Type B pancreatic cell (in vitro differentiated cells): Measurements from ENCODE around the gene CHEK1. TPM values are rescaled to one million over a fixed set of nuclear protein-coding genes. Genes with fewer than 3 reads are reported as not detected.
A peak's percentile ranks its signal among the peaks of the same experiment; 100 is the strongest.

ENCODE experiments used
- DNase-seq: peaks from one replicate; pipeline ENCODE4 v3.0.0; 2021; ENCODE audit warnings: mixed read lengths; ENCODE audit not compliant: unreplicated experiment; ENCODE audit errors: extremely low spot score
- H3K27ac Mint-ChIP-seq: 2 replicates; pipeline ENCODE4 v1.8.0; 2021; ENCODE audit warnings: mild to moderate bottlenecking, mixed read lengths
- H3K27me3 Mint-ChIP-seq: 2 replicates; pipeline ENCODE4 v1.8.0; 2021; ENCODE audit warnings: mixed read lengths
- H3K36me3 Mint-ChIP-seq: 2 replicates; pipeline ENCODE4 v1.8.0; 2021; ENCODE audit warnings: mixed read lengths
- H3K4me1 Mint-ChIP-seq: one replicate; pipeline ENCODE4 v1.8.0; 2021; ENCODE audit warnings: mixed read lengths; ENCODE audit not compliant: unreplicated experiment
- H3K4me3 Mint-ChIP-seq: 2 replicates; pipeline ENCODE4 v1.8.0; 2021; ENCODE audit warnings: mild to moderate bottlenecking, mixed read lengths
- H3K9me3 Mint-ChIP-seq: 2 replicates; pipeline ENCODE4 v1.8.0; 2021; ENCODE audit warnings: mixed read lengths
- CTCF ChIP-seq: fragments of 200-600 bp; sonication (generic); conservative IDR thresholded peaks from 2 replicates; pipeline ENCODE4 v1.5.0; 2021; ENCODE audit warnings: antibody characterized with exemption, mild to moderate bottlenecking
- total RNA-seq: library from RNA; stranded (reverse); gene quantifications from 2 replicates; pipeline ENCODE4 v1.2.1, GENCODE V29; 2021; ENCODE audit warnings: low replicate concordance

The CHEK1 gene
- total RNA-seq, 1 donor from 2014 or later: 54.1 TPM

GRCh38 chr11:125670172-125670571 is 45.2 kb downstream of the CHEK1 start:
- H3K27me3 Mint-ChIP-seq: no peaks in the 10 kb centered on the region
- no peak overlapping the region for H3K4me3 Mint-ChIP-seq
- H3K36me3 Mint-ChIP-seq: peaks cover 24% of the 10 kb centered on the region
- DNase-seq: no peak
- no peak for TF ChIP-seq CTCF
- H3K27ac Mint-ChIP-seq: no peak overlapping the region
- peaks cover 18% of the 10 kb centered on the region for H3K9me3 Mint-ChIP-seq
- H3K4me1 Mint-ChIP-seq: no peaks in the 10 kb centered on the region

GRCh38 chr11:125671561-125671960 is 46.6 kb downstream of the CHEK1 start:
- H3K27ac Mint-ChIP-seq: no peak overlapping the region
- H3K36me3 Mint-ChIP-seq: peaks cover 13% of the 10 kb centered on the region
- no peak overlapping the region for H3K4me3 Mint-ChIP-seq
- H3K9me3 Mint-ChIP-seq: peaks cover 8% of the 10 kb centered on the region
- H3K4me1 Mint-ChIP-seq: no peaks in the 10 kb centered on the region
- DNase-seq: no peak
- no peaks in the 10 kb centered on the region for H3K27me3 Mint-ChIP-seq
- TF ChIP-seq CTCF: no peak

GRCh38 chr11:125674210-125674609 is 49.2 kb downstream of the CHEK1 start:
- no peaks in the 10 kb centered on the region for H3K4me1 Mint-ChIP-seq
- no peak for DNase-seq
- H3K27ac Mint-ChIP-seq: no peak overlapping the region
- no peaks in the 10 kb centered on the region for H3K27me3 Mint-ChIP-seq
- no peak overlapping the region for H3K4me3 Mint-ChIP-seq
- TF ChIP-seq CTCF: no peak
- no peaks in the 10 kb centered on the region for H3K9me3 Mint-ChIP-seq
- peaks cover 4% of the 10 kb centered on the region for H3K36me3 Mint-ChIP-seq

GRCh38 chr11:125675196-125675595 is 50.2 kb downstream of the CHEK1 start:
- Mint-ChIP-seq H3K4me1 (no peaks in the 10 kb centered on the region), H3K27ac (no peak overlapping the region), H3K4me3 (no peak overlapping the region), H3K36me3 (peaks cover 4% of the 10 kb centered on the region), H3K27me3 (no peaks in the 10 kb centered on the region), H3K9me3 (no peaks in the 10 kb centered on the region)
- no peak for DNase-seq
- no peak for TF ChIP-seq CTCF

GRCh38 chr11:125679397-125679796 is 54.4 kb downstream of the CHEK1 start:
- TF ChIP-seq CTCF: peak; percentile 63
- Mint-ChIP-seq H3K9me3 (no peaks in the 10 kb centered on the region), H3K27me3 (no peaks in the 10 kb centered on the region), H3K4me1 (no peaks in the 10 kb centered on the region), H3K36me3 (peaks cover 8% of the 10 kb centered on the region), H3K27ac (no peak overlapping the region), H3K4me3 (no peak overlapping the region)
- no peak for DNase-seq

- no peak overlapping the region for H3K4me3 Mint-ChIP-seq
- no peaks in the 10 kb centered on the region for H3K27me3 Mint-ChIP-seq
- no peak overlapping the region for H3K27ac Mint-ChIP-seq
- no peak for TF ChIP-seq CTCF
- H3K4me1 Mint-ChIP-seq: no peaks in the 10 kb centered on the region
- no peaks in the 10 kb centered on the region for H3K9me3 Mint-ChIP-seq
- DNase-seq: no peak
- peaks cover 8% of the 10 kb centered on the region for H3K36me3 Mint-ChIP-seq
Measured at GRCh38 chr11:125679837-125680236, 54.9 kb downstream of the CHEK1 start.
